ENCODE data around the gene EFCC1. TPM values are rescaled to one million over a fixed set of nuclear protein-coding genes. Genes with fewer than 3 reads are reported as not detected.

The EFCC1 gene
- total RNA-seq, 6 experiments from 2014 or later, result 0.25 to 1.5 (median 0.39) TPM

- peaks cover 0 to 15% (median 0%) of the 10 kb centered on the region in 4 donors for H3K4me1 ChIP-seq
- TF ChIP-seq POLR2A (IDR thresholded peaks at IDR 0.05) (no peak), CTCF (IDR thresholded peaks at IDR 0.05) (peak; percentile 23 to 64 (median 38))
- no peaks in the 10 kb centered on the region for H3K9me3 ChIP-seq
- ATAC-seq (peak; percentile 73 to 88 (median 80)), DNase-seq (peak in 1 of 3 donors; percentile 63)
- WGBS (ENCODE audit: insufficient coverage, low coverage, low lambda C conversion rate, missing lambda C conversion rate), result 0% methylated on average over 4 of the region's 55 CpGs
- H3K4me3 ChIP-seq, result peak overlapping the region in 1 of 3 donors; percentile 26
- intact Hi-C loops (cut with DNase I), result no loop called here
- peaks cover 0 to 11% of the 10 kb centered on the region in 2 donors for H3K27me3 ChIP-seq
- no peaks in the 10 kb centered on the region for H3K36me3 ChIP-seq
- no peak overlapping the region for H3K27ac ChIP-seq
These were observed 2.5 kb downstream of the EFCC1 start for GRCh38 chr3:129003578-129004112.

- H3K27ac ChIP-seq, result no peak overlapping the region
These were observed 3.7 kb downstream of the EFCC1 start for GRCh38 chr3:129004639-129005295.

GRCh38 chr3:129005526-129006303 is 4.6 kb downstream of the EFCC1 start:
- H3K36me3 ChIP-seq, result no peaks in the 10 kb centered on the region
- intact Hi-C loops (cut with DNase I), result no loop called here

More at GRCh38 chr3:129004639-129005295, 3.7 kb downstream of the EFCC1 start:
- H3K36me3 ChIP-seq, result no peaks in the 10 kb centered on the region
- intact Hi-C loops (cut with DNase I), result no loop called here
- H3K4me1 ChIP-seq, result peaks cover 0 to 15% (median 0%) of the 10 kb centered on the region in 4 donors
- 75% methylated on average over 2 of the region's 6 CpGs for WGBS (ENCODE audit: insufficient coverage, low coverage, low lambda C conversion rate, missing lambda C conversion rate)
- peaks cover 0 to 11% of the 10 kb centered on the region in 2 donors for H3K27me3 ChIP-seq
- no peak for ATAC-seq
- TF ChIP-seq CTCF (IDR thresholded peaks at IDR 0.05), result no peak
- no peak for TF ChIP-seq POLR2A (IDR thresholded peaks at IDR 0.05)
- H3K9me3 ChIP-seq, result no peaks in the 10 kb centered on the region
- no peak for DNase-seq
- H3K4me3 ChIP-seq, result no peak overlapping the region

DNA sequence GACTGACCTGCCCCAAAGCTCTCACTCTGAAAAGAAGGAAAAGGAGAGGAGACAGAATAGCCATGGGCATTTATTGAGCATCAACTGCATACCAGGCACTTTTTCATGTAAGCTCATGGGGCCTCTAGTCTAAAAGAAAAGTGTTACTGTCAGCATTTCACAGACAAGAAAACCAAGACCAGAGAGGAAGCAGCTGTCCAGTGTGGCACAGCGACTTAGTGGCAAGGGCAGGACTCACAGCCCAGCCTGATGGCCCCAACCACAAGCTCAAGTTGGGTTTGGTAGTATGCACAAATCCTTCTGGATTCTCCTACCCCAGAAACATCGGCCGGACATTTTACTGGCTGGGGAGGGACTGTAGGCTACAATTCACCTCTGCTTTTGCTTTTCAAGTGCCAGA is 5.8 kb downstream of the EFCC1 start:
- WGBS (ENCODE audit: insufficient coverage, low coverage, low lambda C conversion rate, missing lambda C conversion rate), result 75% methylated on average over 3 of the region's 3 CpGs
- Histone ChIP-seq H3K9me3 (no peaks in the 10 kb centered on the region), H3K27me3 (no peaks in the 10 kb centered on the region), H3K36me3 (no peaks in the 10 kb centered on the region), H3K27ac (no peak overlapping the region), H3K4me1 (peaks cover 0 to 6% (median 0%) of the 10 kb centered on the region in 4 donors), H3K4me3 (no peak overlapping the region)
- DNase-seq, result no peak
- TF ChIP-seq CTCF (IDR thresholded peaks at IDR 0.05) (no peak), POLR2A (IDR thresholded peaks at IDR 0.05) (no peak)
- no peak for ATAC-seq
- intact Hi-C loops (cut with DNase I), result no loop called here

More at GRCh38 chr3:129005526-129006303, 4.6 kb downstream of the EFCC1 start:
- Histone ChIP-seq H3K27ac (no peak overlapping the region), H3K4me1 (peaks cover 0 to 15% (median 0%) of the 10 kb centered on the region in 4 donors), H3K27me3 (peaks cover 0 to 10% of the 10 kb centered on the region in 2 donors), H3K9me3 (no peaks in the 10 kb centered on the region), H3K4me3 (no peak overlapping the region)
- no peak for TF ChIP-seq CTCF (IDR thresholded peaks at IDR 0.05)
- no peak for TF ChIP-seq POLR2A (IDR thresholded peaks at IDR 0.05)
- DNase-seq, result peak in 1 of 3 donors; percentile 57
- WGBS (ENCODE audit: insufficient coverage, low coverage, low lambda C conversion rate, missing lambda C conversion rate), result 63% methylated on average over 3 of the region's 4 CpGs
- peak; percentile 58 to 75 (median 63) for ATAC-seq
